Activated CD8-positive, alpha-beta memory T cell treated with anti-CD3 and anti-CD28 coated beads for 24 hours (primary cell): ENCODE measurements around the gene CES1.
"Not testable (repeated sequence)": the region's sequence is repeated elsewhere in the genome, so short reads cannot be mapped to it uniquely, and the experiment has no call there.

Experiments used
- DNase-seq: peaks from one replicate; pipeline ENCODE4 v3.0.0-alpha.2; 2020

Gene CES1

DNA sequence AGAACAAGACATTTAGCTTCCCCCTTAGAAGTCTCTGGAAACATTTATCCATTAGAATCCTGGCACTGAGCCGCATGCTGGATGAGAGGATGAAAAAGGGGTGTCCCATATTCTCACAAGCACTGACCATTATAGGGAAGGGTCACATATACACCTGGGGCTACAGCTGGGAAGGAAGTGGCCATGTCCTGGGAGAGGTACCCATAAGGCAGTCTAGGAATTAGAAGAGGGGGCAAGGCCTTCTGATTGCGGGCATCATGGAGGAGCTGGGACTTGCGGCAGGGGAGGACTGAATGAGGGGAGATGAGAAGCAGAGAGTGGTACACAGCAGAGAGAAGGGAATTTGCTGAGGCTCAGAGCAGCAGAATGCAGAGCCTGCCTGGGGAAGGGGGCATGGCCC is 3.7 kb downstream of the CES1 start:
- DNase-seq: not testable (repeated sequence)

- no peak for DNase-seq
Measured at GRCh38 chr16:55828680-55829079, 4.2 kb downstream of the CES1 start.

DNA sequence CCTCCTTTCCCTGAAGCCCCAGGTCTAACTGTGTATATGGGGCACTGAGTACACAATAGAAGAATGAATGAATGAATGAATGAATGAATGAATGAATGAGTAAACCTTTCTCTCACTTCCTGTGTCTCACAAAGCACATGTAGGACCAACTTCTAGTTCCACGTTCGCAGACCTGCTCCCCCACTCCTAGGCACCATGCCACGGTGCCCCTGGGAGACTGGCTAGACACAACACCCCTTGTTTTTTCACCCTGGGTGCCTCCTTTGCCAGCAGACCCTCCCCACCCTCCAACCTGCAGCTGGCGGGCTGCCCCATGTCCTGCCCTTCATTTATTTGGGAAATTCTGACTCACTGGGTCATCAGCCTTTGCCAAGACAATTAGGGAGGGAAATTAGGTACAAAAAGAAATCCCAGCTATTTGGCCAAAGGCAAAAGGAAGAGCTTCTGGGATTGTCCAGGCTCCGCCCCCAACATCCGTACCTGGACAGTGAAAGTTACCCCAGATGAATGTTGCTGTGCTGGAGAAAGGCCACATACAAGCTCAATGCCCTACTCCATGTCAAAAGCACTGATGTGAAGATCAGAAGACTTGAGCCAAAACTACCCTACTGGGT is 7.7 kb downstream of the CES1 start:
- DNase-seq: no peak

DNA sequence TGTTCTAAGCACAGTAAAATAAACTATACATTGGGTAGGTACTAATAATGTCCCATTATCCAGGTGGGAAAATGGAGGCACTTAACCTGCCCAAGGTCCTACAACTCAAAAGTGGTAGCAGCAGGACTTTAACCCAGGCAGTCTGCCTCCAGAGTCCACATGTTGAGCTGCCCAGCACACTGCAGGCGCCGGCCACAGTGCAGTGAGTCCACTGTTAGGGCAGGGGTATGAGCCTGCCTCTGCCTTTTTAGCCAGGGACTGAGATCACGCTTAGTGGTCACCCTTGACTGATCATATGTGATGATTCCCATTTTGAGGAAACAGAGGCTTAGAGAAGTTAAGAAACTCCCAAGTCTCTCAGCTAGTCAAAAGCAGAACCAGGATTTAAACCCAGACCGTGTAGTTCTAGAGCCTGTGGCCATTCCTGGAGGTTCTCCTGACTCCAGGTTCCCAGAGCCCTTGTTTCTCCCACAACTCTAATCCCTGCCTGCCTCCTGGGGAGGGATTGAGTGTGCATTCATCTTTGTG is 8.4 kb downstream of the CES1 start:
- no peak for DNase-seq

DNA sequence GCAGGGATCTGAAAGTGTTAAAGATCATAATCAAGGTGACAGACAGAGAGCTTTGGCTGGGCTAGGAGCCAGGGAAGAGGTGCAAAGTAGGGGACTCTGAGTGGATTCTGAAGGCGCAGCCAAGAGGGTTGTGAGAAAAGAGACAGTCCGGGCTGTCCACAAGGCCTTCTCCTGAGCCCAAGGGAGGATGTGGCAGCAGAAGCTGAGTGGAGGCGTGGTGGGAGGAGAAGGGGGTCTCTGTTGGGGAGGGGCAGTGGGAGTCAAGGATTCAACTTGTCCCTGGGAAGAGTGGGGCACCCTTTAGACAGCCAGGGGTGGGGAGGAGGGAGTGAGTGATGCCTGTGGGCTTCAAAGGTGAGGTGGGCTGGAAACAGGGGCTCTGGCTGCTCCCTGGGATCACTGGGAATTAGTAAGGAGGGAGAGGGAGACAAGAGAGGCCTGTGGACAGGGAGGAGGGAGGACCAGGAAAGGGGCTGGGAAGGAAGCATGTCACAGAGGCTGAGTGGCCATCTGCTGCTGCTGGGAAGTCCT is 10.6 kb downstream of the CES1 start:
- DNase-seq: no peak

- no peak for DNase-seq
Measured at GRCh38 chr16:55821210-55821609, 11.7 kb downstream of the CES1 start.

DNA sequence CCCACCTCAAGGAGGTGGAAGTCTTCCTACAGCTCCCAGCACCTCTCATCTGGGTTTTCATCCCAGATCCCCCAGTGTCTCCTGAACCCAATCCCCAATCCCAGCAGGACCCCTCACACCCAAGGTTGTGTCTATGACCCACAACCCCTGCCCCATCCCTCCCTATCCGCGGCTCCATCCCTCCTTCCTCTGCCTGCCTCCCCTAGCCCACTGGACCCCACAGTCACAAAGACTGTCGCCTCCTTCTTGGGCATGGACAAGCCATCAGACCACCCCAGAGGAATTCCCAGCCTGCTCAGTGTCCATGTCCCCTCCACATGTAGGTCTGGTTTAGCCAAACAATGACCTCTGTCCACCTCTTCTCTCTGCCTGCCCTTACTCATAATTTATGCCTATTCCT is 12.3 kb downstream of the CES1 start:
- no peak for DNase-seq

DNA sequence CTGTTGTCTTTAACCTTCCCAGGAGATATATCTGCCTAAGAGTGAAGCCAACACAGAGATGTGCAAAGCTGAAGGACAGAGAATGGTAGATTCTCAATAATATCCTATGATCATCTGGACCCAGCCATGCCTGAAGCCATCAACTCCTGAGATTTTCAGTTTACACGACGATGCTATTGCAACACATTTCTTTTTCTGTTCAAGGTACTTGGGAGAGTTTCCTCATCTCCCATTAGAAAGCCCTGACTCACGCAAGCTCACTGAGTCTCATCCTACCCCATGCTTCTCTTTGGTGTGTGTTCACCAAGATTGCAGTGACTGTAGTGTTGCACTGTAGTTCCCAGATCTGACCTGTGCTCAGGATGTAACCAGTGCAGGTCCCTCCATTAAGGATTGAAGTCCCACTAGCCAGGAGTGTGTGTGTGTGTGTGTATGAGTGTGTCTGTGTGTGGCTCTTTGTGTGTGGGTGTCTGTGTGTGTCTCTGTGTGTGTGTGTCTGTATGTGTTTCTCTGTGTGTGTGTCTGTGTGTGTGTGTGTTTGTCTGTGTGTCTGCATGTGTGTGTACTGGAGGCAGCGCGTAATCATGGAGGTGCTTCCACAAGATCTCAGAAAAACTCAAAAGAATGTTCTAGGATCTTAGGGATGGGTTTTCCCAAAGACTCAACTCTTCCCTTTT is 15.5 kb downstream of the CES1 start:
- no peak for DNase-seq

DNA sequence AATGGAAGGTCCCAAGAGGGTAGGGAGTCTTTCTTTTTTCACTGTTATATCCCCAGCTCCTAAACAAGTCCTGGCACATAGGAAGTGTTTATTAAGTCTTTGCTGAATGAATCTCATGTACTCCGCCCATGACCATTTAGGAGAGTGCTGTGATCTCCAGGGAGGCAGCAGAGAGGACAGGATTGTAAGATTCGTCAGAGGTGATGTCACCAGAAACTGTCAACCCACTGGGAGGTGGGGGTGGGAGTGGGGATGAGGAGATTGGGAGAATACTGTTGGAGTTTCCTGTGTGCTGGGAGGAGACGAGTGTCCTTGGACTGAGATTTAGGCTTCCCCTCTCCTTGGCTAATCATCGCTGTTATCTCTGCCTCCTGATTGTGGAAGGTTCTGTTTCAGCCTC is 16.7 kb downstream of the CES1 start:
- not testable (repeated sequence) for DNase-seq

DNA sequence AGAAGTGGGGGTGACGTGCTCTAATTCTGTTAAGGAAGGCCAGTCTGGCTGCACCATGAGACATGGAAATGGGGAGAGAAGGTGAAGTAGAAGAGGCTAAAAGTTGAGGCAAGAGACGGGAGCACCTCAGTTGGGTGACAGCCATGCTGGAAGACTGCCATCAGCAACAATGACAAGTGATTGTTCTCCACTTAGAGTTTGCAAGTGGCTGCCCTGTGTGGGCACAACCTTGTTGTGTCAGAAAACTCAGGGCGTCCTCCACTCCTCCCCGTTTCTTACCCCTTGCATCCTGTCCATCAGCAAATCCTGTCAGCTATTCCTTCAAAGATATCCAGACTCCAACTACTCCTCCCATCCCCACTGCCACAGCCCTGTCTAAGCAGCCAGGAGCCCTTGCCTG is 17.6 kb downstream of the CES1 start:
- no peak for DNase-seq

GRCh38 chr16:55814174-55814573 is 18.7 kb downstream of the CES1 start:
- not testable (repeated sequence) for DNase-seq

GRCh38 chr16:55813730-55814129 is 19.2 kb downstream of the CES1 start:
- peak; percentile 26 for DNase-seq

- no peak for DNase-seq
Measured at GRCh38 chr16:55812951-55813350, 19.9 kb downstream of the CES1 start.

DNA sequence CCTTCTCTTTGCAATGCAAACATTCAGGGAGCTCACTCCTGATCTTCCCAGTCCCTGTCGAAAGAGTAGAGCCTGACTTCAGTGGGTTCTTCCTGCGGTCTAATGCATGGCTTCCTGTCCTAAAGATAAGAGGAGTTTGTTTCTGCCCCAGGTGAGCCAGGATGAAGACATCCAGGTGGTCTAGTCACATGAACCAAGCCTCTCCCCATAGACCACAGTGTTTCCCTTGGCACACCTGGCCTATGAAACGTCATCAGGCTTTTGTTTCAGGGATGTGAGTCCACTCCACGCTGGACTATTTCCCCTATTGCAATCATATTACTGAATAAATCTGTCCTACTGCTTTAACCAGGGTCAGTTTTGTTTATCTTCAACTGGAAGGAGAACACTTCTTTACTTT is 21.1 kb downstream of the CES1 start:
- no peak for DNase-seq

- no peak for DNase-seq
Measured at GRCh38 chr16:55810451-55810961, 22.4 kb downstream of the CES1 start.

- no peak for DNase-seq
Measured at GRCh38 chr16:55809851-55810250, 23.0 kb downstream of the CES1 start.

- peak; percentile 11 for DNase-seq
Measured at GRCh38 chr16:55809386-55809785, 23.5 kb downstream of the CES1 start.

- not testable (repeated sequence) for DNase-seq
Measured at GRCh38 chr16:55808286-55808685, 24.6 kb downstream of the CES1 start.

DNA sequence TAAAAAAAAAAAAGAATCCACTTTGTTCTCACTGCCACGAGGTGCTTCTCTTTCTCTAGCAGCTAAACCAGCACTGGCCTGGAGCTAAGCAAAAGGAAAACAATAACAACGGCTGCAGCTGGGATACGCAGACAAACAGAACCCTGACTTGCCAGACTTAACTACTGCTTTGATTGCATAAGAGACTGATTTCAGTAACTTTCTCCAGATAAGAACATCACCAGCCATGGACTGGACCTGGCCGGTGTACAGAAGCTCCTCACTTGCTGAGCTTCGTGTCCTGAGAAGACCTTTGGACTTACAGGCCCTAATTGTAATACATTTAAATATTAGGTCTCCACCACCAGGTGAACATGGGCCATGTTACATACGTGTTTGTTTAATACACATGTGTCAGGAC is 27.8 kb downstream of the CES1 start:
- not testable (repeated sequence) for DNase-seq

DNA sequence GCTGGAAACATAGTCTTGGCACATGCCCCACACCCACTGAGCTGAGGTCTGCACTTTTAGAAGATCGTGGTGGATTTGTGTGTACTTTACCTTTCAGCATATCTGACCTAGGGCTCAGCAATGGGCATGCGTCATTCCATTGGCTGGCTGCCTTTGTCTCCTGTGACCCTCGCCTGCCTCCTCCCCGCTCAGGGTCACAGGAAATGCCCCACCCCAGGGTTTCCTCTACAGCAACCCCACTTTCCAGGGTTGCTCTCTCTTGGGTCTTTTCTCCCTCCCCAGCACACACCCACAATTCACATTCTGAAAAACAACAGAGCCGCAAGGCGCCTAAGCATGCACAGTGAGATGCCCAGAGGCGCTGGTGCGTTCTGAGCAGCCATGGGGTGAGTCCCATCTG is 29.2 kb downstream of the CES1 start:
- DNase-seq: not testable (repeated sequence)

DNA sequence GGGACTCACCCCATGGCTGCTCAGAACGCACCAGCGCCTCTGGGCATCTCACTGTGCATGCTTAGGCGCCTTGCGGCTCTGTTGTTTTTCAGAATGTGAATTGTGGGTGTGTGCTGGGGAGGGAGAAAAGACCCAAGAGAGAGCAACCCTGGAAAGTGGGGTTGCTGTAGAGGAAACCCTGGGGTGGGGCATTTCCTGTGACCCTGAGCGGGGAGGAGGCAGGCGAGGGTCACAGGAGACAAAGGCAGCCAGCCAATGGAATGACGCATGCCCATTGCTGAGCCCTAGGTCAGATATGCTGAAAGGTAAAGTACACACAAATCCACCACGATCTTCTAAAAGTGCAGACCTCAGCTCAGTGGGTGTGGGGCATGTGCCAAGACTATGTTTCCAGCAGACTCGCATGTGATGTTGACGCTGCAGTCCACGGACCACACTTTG is 39.9 kb downstream of the CES1 start:
- not testable (repeated sequence) for DNase-seq

- not testable (repeated sequence) for DNase-seq
Measured at GRCh38 chr16:55791512-55791911, 41.4 kb downstream of the CES1 start.

DNA sequence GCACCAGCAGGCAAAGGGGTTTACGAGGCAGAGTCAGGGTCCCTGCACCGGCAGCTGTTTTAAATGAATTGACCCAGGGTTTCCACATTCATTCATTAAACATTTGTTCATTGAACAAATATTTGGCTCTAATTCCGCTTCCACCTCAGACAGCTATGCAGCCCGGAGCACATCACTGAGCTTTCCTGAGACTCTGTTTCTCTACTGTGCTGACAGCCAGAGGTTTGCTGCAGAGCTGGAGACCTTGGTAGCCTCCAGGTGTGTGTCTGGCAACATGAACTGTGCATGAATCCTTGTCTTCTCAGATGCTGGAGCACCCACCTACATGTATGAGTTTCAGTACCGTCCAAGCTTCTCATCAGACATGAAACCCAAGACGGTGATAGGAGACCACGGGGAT is 42.7 kb downstream of the CES1 start:
- DNase-seq: peak; percentile 45

- DNase-seq: not testable (repeated sequence)
Measured at GRCh38 chr16:55782793-55783091, 50.2 kb downstream of the CES1 start.
